PFSK-1 (cell line): ENCODE measurements around the gene CEP72.

Experiments used
- POLR2AphosphoS5 ChIP-seq: IDR thresholded peaks from 2 replicates; pipeline ENCODE4 v1.6.1; 2012; ENCODE audit warnings: low read depth, mild to moderate bottlenecking, control low read depth, low read length, moderate library complexity
- SIN3A ChIP-seq: IDR thresholded peaks from 2 replicates; pipeline ENCODE4 v1.6.1; 2012; ENCODE audit warnings: mild to moderate bottlenecking, low read length, moderate library complexity, borderline replicate concordance; ENCODE audit not compliant: insufficient read depth
- TAF1 ChIP-seq: IDR thresholded peaks from 2 replicates; pipeline ENCODE4 v1.6.1; 2012; ENCODE audit warnings: low read length, control low read depth, borderline replicate concordance; ENCODE audit not compliant: insufficient read depth
- TF ChIP-seq, protein P1 (sequence below), 2 experiments: IDR thresholded peaks; 2 replicates each; pipeline versions ENCODE4 v1.6.1 to v1.8.0; 2011 to 2012; ENCODE audit warnings: low read depth in 2 of 2, low read length in 2 of 2, control low read depth in 1 of 2, inconsistent platforms in 1 of 2, mild to moderate bottlenecking in 1 of 2, moderate library complexity in 1 of 2; ENCODE audit not compliant: insufficient read depth in 1 of 2

DNA sequence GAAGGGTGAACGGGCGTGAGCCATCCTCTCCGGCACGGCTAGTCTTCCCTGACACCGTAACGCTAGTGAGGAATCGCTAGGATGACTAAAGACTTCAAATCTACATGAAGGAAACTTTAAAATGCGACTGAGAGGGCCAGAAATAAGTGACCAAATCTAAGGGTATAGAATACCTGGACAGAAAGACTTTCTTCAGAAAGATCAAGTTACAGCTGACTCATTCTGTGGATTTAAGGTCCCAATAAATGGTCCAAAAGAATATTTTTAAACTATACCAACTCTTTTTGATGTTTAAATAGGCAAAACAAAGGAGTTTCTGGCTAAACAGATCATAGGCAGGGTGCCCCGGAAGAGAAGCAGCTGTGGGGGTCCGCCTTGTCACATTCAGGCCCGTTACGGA is 38.9 kb upstream of the CEP72 start:
- TF ChIP-seq POLR2AphosphoS5 (no peak), SIN3A (no peak), TAF1 (no peak)
- TF ChIP-seq, protein P1, sequence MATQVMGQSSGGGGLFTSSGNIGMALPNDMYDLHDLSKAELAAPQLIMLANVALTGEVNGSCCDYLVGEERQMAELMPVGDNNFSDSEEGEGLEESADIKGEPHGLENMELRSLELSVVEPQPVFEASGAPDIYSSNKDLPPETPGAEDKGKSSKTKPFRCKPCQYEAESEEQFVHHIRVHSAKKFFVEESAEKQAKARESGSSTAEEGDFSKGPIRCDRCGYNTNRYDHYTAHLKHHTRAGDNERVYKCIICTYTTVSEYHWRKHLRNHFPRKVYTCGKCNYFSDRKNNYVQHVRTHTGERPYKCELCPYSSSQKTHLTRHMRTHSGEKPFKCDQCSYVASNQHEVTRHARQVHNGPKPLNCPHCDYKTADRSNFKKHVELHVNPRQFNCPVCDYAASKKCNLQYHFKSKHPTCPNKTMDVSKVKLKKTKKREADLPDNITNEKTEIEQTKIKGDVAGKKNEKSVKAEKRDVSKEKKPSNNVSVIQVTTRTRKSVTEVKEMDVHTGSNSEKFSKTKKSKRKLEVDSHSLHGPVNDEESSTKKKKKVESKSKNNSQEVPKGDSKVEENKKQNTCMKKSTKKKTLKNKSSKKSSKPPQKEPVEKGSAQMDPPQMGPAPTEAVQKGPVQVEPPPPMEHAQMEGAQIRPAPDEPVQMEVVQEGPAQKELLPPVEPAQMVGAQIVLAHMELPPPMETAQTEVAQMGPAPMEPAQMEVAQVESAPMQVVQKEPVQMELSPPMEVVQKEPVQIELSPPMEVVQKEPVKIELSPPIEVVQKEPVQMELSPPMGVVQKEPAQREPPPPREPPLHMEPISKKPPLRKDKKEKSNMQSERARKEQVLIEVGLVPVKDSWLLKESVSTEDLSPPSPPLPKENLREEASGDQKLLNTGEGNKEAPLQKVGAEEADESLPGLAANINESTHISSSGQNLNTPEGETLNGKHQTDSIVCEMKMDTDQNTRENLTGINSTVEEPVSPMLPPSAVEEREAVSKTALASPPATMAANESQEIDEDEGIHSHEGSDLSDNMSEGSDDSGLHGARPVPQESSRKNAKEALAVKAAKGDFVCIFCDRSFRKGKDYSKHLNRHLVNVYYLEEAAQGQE (IDR thresholded peaks at IDR 0.05; ENCODE audit: insufficient read depth in 1 of 2, low read depth in 2 of 2, low read length in 2 of 2): no peak
